OCI-LY7 (cell line): ENCODE data around the gene CLTCL1. TPM values are rescaled to one million over a fixed set of nuclear protein-coding genes. Genes with fewer than 3 reads are reported as not detected.
"Not testable (repeated sequence)": the region's sequence is repeated elsewhere in the genome, so short reads cannot be mapped to it uniquely, and the experiment has no call there.

Experiments
- BruUV-seq: library from RNA; stranded (reverse); fragments of 400-500 nt; replicated peaks from 2 replicates; lab custom pipeline; 2021; lab: Mats Ljungman, UMichigan
- CTCF ChIA-PET: fragments of 300-600 bp; sonication (Branson Sonifier 250); formaldehyde crosslinking; loops from one replicate; lab custom pipeline; 2022; ENCODE audit warnings: antibody characterized with exemption; ENCODE audit not compliant: unreplicated experiment; lab: Charles Lee
- POLR2A ChIA-PET: fragments of 300-600 bp; sonication (Branson Sonifier 250); formaldehyde crosslinking; loops from one replicate; lab custom pipeline; 2022; ENCODE audit warnings: antibody characterized with exemption; lab: Charles Lee
- DNase-seq: peaks from one replicate; pipeline ENCODE4 v3.0.0-alpha.2; 2015; ENCODE audit warnings: low spot score
- H2AFZ ChIP-seq: fragments of 200-600 bp; sonication (generic), shearing (Covaris generic); 2 replicates; pipeline ENCODE4 v1.6.1; 2014; ENCODE audit warnings: mild to moderate bottlenecking, antibody characterized with exemption, low read length, moderate library complexity
- H3K27ac ChIP-seq: fragments of 200-600 bp; sonication (generic); 2 replicates; pipeline ENCODE4 v1.5.1; 2014; ENCODE audit warnings: mixed run types, low read depth, mild to moderate bottlenecking, moderate library complexity, low read length, inconsistent platforms; ENCODE audit not compliant: poor library complexity, severe bottlenecking
- H3K36me3 ChIP-seq: fragments of 200-600 bp; sonication (generic); 2 replicates; pipeline ENCODE4 v1.6.1; 2014; ENCODE audit warnings: mild to moderate bottlenecking, antibody characterized with exemption, low read length, moderate library complexity, mixed read lengths; ENCODE audit not compliant: insufficient read depth
- H3K4me1 ChIP-seq: fragments of 200-600 bp; sonication (generic); 2 replicates; pipeline ENCODE4 v1.5.1; 2014; ENCODE audit warnings: mild to moderate bottlenecking, low read length; ENCODE audit not compliant: insufficient read depth, poor library complexity, severe bottlenecking
- H3K4me2 ChIP-seq: fragments of 200-600 bp; sonication (generic); 2 replicates; pipeline ENCODE4 v1.6.1; 2014; ENCODE audit warnings: mild to moderate bottlenecking, low read length
- H3K4me3 ChIP-seq: fragments of 200-600 bp; sonication (generic); 2 replicates; pipeline ENCODE4 v1.5.1; 2014; ENCODE audit warnings: mild to moderate bottlenecking, low read depth, low read length; ENCODE audit not compliant: poor library complexity, severe bottlenecking
- H3K79me2 ChIP-seq: fragments of 200-600 bp; sonication (generic); 2 replicates; pipeline ENCODE4 v1.6.1; 2016; ENCODE audit warnings: low read depth, mild to moderate bottlenecking, low read length, moderate library complexity, mixed read lengths; ENCODE audit not compliant: insufficient read depth
- H3K9me2 ChIP-seq: fragments of 200-600 bp; sonication (generic); 2 replicates; pipeline ENCODE4 v1.6.1; 2016; ENCODE audit warnings: mild to moderate bottlenecking, low read length, mixed read lengths; ENCODE audit not compliant: insufficient read depth
- H3K9me3 ChIP-seq: fragments of 200-600 bp; sonication (generic); 2 replicates; pipeline ENCODE4 v1.6.1; 2014; ENCODE audit warnings: mild to moderate bottlenecking, mixed run types, low read length, mixed read lengths
- H4K20me1 ChIP-seq: fragments of 200-600 bp; sonication (generic); 2 replicates; pipeline ENCODE4 v1.6.1; 2014; ENCODE audit warnings: mild to moderate bottlenecking, antibody characterized with exemption, low read length, moderate library complexity, mixed read lengths; ENCODE audit not compliant: insufficient read depth
- CTCF ChIP-seq: fragments of 200-600 bp; sonication (generic); conservative IDR thresholded peaks from 2 replicates; pipeline ENCODE4 v1.5.1; 2014; ENCODE audit warnings: mild to moderate bottlenecking, antibody characterized with exemption, low read length, moderate library complexity, mixed read lengths
- EZH2phosphoT487 ChIP-seq: fragments of 200-600 bp; sonication (generic); IDR thresholded peaks from 2 replicates; pipeline ENCODE4 v1.6.1; 2018; ENCODE audit warnings: low read depth, borderline replicate concordance, mild to moderate bottlenecking, mixed run types, antibody characterized with exemption, low read length, moderate library complexity, mixed read lengths
- intact Hi-C: fragments of 100-400 bp; cut with micrococcal nuclease; formaldehyde crosslinking; loops from one replicate; pipeline ENCODE4 v1.10.0; 2022; ENCODE audit not compliant: unreplicated experiment
- total RNA-seq, 2 experiments: library from RNA; depleted of rRNA in 1 of 2; stranded (reverse); fragments of >200 nt in 1 of 2; shearing (Covaris generic) in 1 of 2; gene quantifications; 2 replicates each; pipeline ENCODE4 v1.2.3, GENCODE V29; 2014 to 2022

Gene CLTCL1
- total RNA-seq, 2 experiments from 2014 or later, result 0.44 to 0.99 TPM

- ChIA-PET POLR2A (no interaction called here), CTCF (no interaction called here)
- Histone ChIP-seq H3K9me2 (no peaks in the 10 kb centered on the region), H3K4me1 (no peaks in the 10 kb centered on the region), H4K20me1 (no peaks in the 10 kb centered on the region), H3K4me3 (no peak overlapping the region), H3K27ac (no peak overlapping the region), H3K79me2 (no peaks in the 10 kb centered on the region), H3K36me3 (peaks cover 77% of the 10 kb centered on the region), H3K9me3 (no peaks in the 10 kb centered on the region), H2AFZ (no peak overlapping the region), H3K4me2 (no peak overlapping the region)
- intact Hi-C loops, result no loop called here
- DNase-seq, result no peak
- no TSS peak for BruUV-seq
- TF ChIP-seq EZH2phosphoT487, result no peak
- TF ChIP-seq CTCF, result no peak
These were observed 39.4 kb upstream of the CLTCL1 start for GRCh38 chr22:19330865-19331418.

- H3K4me3 ChIP-seq, intact Hi-C loops, DNase-seq, H3K4me1 ChIP-seq, H3K79me2 ChIP-seq, POLR2A ChIA-PET, H2AFZ ChIP-seq, H3K27ac ChIP-seq, CTCF ChIA-PET, BruUV-seq, H3K9me3 ChIP-seq, H4K20me1 ChIP-seq, H3K4me2 ChIP-seq, H3K9me2 ChIP-seq: not testable (repeated sequence)
- H3K36me3 ChIP-seq, result peaks cover 70% of the 10 kb centered on the region
These were observed 38.7 kb upstream of the CLTCL1 start for GRCh38 chr22:19330205-19330604.

GRCh38 chr22:19329454-19329853 is 37.9 kb upstream of the CLTCL1 start:
- TF ChIP-seq CTCF, result no peak
- TF ChIP-seq EZH2phosphoT487, result no peak
- no peaks in the 10 kb centered on the region for H3K9me2 ChIP-seq
- no peaks in the 10 kb centered on the region for H4K20me1 ChIP-seq
- H3K4me1 ChIP-seq, result no peaks in the 10 kb centered on the region
- DNase-seq, result no peak
- CTCF ChIA-PET, result no interaction called here
- H3K79me2 ChIP-seq, result no peaks in the 10 kb centered on the region
- no TSS peak for BruUV-seq
- peaks cover 62% of the 10 kb centered on the region for H3K36me3 ChIP-seq
- H2AFZ ChIP-seq, result no peak overlapping the region
- POLR2A ChIA-PET, result no interaction called here
- H3K4me3 ChIP-seq, result no peak overlapping the region
- no peak overlapping the region for H3K4me2 ChIP-seq
- intact Hi-C loops, result no loop called here
- H3K9me3 ChIP-seq, result no peaks in the 10 kb centered on the region
- no peak overlapping the region for H3K27ac ChIP-seq
